HG02840 (cell line): ENCODE measurements around the gene NUAK2.
"Not testable (repeated sequence)": the region's sequence is repeated elsewhere in the genome, so short reads cannot be mapped to it uniquely, and the experiment has no call there.

Experiments used
- ATAC-seq: cut with Tn5 transposase; IDR thresholded peaks from one replicate; pipeline ENCODE4 v1.9.1; 2021; ENCODE audit warnings: mild to moderate bottlenecking, moderate library complexity, moderate number of reproducible peaks; ENCODE audit not compliant: unreplicated experiment, low FRiP score

NUAK2 gene

GRCh38 chr1:205301205-205301821 is 20.2 kb downstream of the NUAK2 start:
- no peak for ATAC-seq

- no peak for ATAC-seq
Measured at GRCh38 chr1:205300149-205300548, 21.4 kb downstream of the NUAK2 start.

- no peak for ATAC-seq
Measured at GRCh38 chr1:205298191-205298994, 23.2 kb downstream of the NUAK2 start.

GRCh38 chr1:205297546-205298177 is 23.9 kb downstream of the NUAK2 start:
- ATAC-seq = not testable (repeated sequence)

- no peak for ATAC-seq
Measured at GRCh38 chr1:205296154-205296553, 25.4 kb downstream of the NUAK2 start.

GRCh38 chr1:205294934-205295333 is 26.6 kb downstream of the NUAK2 start:
- ATAC-seq = no peak

GRCh38 chr1:205294175-205294917 is 27.2 kb downstream of the NUAK2 start:
- ATAC-seq = no peak

- no peak for ATAC-seq
Measured at GRCh38 chr1:205293350-205294074, 28.0 kb downstream of the NUAK2 start.

GRCh38 chr1:205291596-205291995 is 29.9 kb downstream of the NUAK2 start:
- ATAC-seq = no peak

- ATAC-seq = peak; percentile 91
Measured at GRCh38 chr1:205287767-205288559, 33.6 kb downstream of the NUAK2 start.

- ATAC-seq = no peak
Measured at GRCh38 chr1:205287076-205287475, 34.5 kb downstream of the NUAK2 start.

- no peak for ATAC-seq
Measured at GRCh38 chr1:205286335-205286950, 35.1 kb downstream of the NUAK2 start.

- no peak for ATAC-seq
Measured at GRCh38 chr1:205285381-205286101, 36.0 kb downstream of the NUAK2 start.

GRCh38 chr1:205284420-205285144 is 37.0 kb downstream of the NUAK2 start:
- no peak for ATAC-seq

GRCh38 chr1:205283270-205284147 is 38.0 kb downstream of the NUAK2 start:
- ATAC-seq = no peak

- not testable (repeated sequence) for ATAC-seq
Measured at GRCh38 chr1:205280666-205281395, 40.7 kb downstream of the NUAK2 start.
